ENCODE data around the gene HSD17B3.

DNA sequence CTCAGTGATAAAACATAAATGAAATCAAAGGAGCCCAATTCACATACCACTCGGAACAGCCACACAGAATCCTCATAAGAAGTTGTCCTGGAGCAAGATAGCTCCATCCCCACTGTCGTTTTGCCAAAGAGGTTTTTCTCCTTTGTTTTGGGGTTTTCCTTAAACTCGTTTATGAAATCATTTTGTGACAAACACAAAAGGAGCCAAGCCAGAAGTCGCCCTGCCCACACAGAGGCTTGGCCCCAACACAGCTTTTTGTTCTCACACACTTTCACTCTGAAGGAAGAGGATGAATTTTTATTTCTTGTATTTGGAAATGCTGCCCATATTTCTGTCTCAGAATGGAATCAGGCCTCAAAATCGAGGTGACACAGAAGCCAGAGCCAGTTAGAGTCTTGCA, 113.4 kb downstream of the HSD17B3 start:
- TF ChIP-seq, protein P1, sequence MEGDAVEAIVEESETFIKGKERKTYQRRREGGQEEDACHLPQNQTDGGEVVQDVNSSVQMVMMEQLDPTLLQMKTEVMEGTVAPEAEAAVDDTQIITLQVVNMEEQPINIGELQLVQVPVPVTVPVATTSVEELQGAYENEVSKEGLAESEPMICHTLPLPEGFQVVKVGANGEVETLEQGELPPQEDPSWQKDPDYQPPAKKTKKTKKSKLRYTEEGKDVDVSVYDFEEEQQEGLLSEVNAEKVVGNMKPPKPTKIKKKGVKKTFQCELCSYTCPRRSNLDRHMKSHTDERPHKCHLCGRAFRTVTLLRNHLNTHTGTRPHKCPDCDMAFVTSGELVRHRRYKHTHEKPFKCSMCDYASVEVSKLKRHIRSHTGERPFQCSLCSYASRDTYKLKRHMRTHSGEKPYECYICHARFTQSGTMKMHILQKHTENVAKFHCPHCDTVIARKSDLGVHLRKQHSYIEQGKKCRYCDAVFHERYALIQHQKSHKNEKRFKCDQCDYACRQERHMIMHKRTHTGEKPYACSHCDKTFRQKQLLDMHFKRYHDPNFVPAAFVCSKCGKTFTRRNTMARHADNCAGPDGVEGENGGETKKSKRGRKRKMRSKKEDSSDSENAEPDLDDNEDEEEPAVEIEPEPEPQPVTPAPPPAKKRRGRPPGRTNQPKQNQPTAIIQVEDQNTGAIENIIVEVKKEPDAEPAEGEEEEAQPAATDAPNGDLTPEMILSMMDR (IDR thresholded peaks at IDR 0.05) = no peak
- TF ChIP-seq POLR2A (IDR thresholded peaks at IDR 0.05) = no peak
